K562 (cell line): ENCODE results near the gene LY6G5B. TPM values are rescaled to one million over a fixed set of nuclear protein-coding genes. Genes with fewer than 3 reads are reported as not detected.

ENCODE experiments used
- CBX8 ChIP-seq: fragments of 200-600 bp; sonication (generic); IDR thresholded peaks from 2 replicates; pipeline ENCODE4 v1.6.1; 2012; ENCODE audit warnings: borderline replicate concordance, mixed run types, low read depth, mild to moderate bottlenecking, moderate library complexity, mixed read lengths, low read length, control low read depth, inconsistent platforms; ENCODE audit not compliant: poor library complexity, severe bottlenecking; ENCODE audit errors: extremely low read depth
- CCNT2 ChIP-seq: IDR thresholded peaks from 2 replicates; pipeline ENCODE4 v1.6.1; 2011; ENCODE audit warnings: borderline replicate concordance, low read depth, mild to moderate bottlenecking, moderate library complexity, mixed read lengths, low read length; ENCODE audit not compliant: insufficient read length; ENCODE audit errors: extremely low read depth
- CHD2 ChIP-seq: IDR thresholded peaks from 2 replicates; pipeline ENCODE4 v1.6.1; 2011; ENCODE audit warnings: low read depth, low read length
- HCFC1 ChIP-seq: IDR thresholded peaks from 2 replicates; pipeline ENCODE4 v1.6.1; 2012; ENCODE audit warnings: low read depth, low read length, improper control_type of control experiment
- HLTF ChIP-seq: fragments of 450-650 bp; IDR thresholded peaks from 2 replicates; pipeline ENCODE4 v1.6.1; 2016
- KLF16 ChIP-seq: IDR thresholded peaks from 2 replicates; pipeline ENCODE4 v1.6.1; 2016; ENCODE audit warnings: antibody characterized with exemption
- LCOR ChIP-seq: sonication (generic); formaldehyde crosslinking; IDR thresholded peaks from 2 replicates; pipeline ENCODE4 v1.8.0; 2022; ENCODE audit warnings: mild to moderate bottlenecking, missing genetic modification reagents
- MBD2 ChIP-seq: sonication (generic); IDR thresholded peaks from 2 replicates; pipeline ENCODE4 v1.6.1; 2016; ENCODE audit warnings: low read depth, borderline replicate concordance
- NUFIP1 ChIP-seq: fragments of 450-650 bp; IDR thresholded peaks from 2 replicates; pipeline ENCODE4 v1.6.1; 2018; ENCODE audit not compliant: partially characterized antibody
- RAD51 ChIP-seq: fragments of 450-650 bp; IDR thresholded peaks from 2 replicates; pipeline ENCODE4 v1.7.1; 2016; ENCODE audit warnings: low read depth, mild to moderate bottlenecking, borderline replicate concordance
- SRSF7 ChIP-seq: fragments of 200-400 bp; formaldehyde crosslinking; optimal IDR thresholded peaks from 2 replicates; pipeline ENCODE3; 2017; ENCODE audit warnings: mild to moderate bottlenecking, low read depth, low read length
- ZBTB7A ChIP-seq: IDR thresholded peaks from 2 replicates; pipeline ENCODE4 v1.6.1; 2011; ENCODE audit warnings: low read depth, mild to moderate bottlenecking, low read length, moderate library complexity, borderline replicate concordance; ENCODE audit not compliant: control insufficient read depth
- ZFX ChIP-seq: sonication (generic); formaldehyde crosslinking; IDR thresholded peaks from 2 replicates; pipeline ENCODE4 v1.8.0; 2022; ENCODE audit warnings: mild to moderate bottlenecking, missing genetic modification reagents, moderate library complexity
- ZNF165 ChIP-seq: fragments of 250-450 bp; sonication (Bioruptor Pico); IDR thresholded peaks from 2 replicates; pipeline ENCODE4 v1.4.0; 2020; ENCODE audit warnings: borderline replicate concordance
- ZNF175 ChIP-seq: fragments of 200-800 bp; sonication (Bioruptor generic); IDR thresholded peaks from 2 replicates; pipeline ENCODE4 v1.6.1; 2016; ENCODE audit warnings: low read depth, mild to moderate bottlenecking, missing genetic modification characterization, missing compliant biosample characterization
- ZNF695 ChIP-seq: fragments of 450-650 bp; formaldehyde crosslinking; IDR thresholded peaks from 2 replicates; pipeline ENCODE4 v1.4.0; 2020; ENCODE audit warnings: mild to moderate bottlenecking, moderate library complexity
- polyA plus RNA-seq, 8 experiments: library from polyadenylated mRNA; depleted of rRNA in 4 of 8; stranded (reverse) in 5 of 8; unstranded in 3 of 8; fragments of >200 nt; fragmentation: Nextera tagmentation in 2 of 8; fragmentation: Illumina TruSeq in 1 of 8; extraction: Ambion mirVana in 2 of 8; extraction: Trizol in 1 of 8; gene quantifications; 2 replicates each; pipeline versions ENCODE4 v1.2.1 to v1.2.3, GENCODE V29; 2011 to 2014; ENCODE audit warnings: inconsistent platforms in 1 of 8, missing spikeins in 1 of 8
- total RNA-seq, 7 experiments: library from RNA; depleted of rRNA in 6 of 7; stranded (reverse); fragments of >200 nt in 6 of 7; fragmentation: Illumina TruSeq in 2 of 7; extraction: Trizol in 2 of 7; gene quantifications; 2 replicates each; pipeline versions ENCODE4 v1.2.1 to v1.2.3, GENCODE V29; 2011 to 2021; ENCODE audit warnings: low replicate concordance in 1 of 7
- TF ChIP-seq, protein P1 (sequence below): fragments of 250-450 bp; sonication (Bioruptor Pico); IDR thresholded peaks from 2 replicates; pipeline ENCODE4 v1.5.0; 2022; ENCODE audit warnings: mild to moderate bottlenecking
- TF ChIP-seq, protein P2 (sequence below): fragments of 200-800 bp; sonication (Bioruptor generic); IDR thresholded peaks from 2 replicates; pipeline ENCODE4 v1.6.1; 2017; ENCODE audit warnings: missing genetic modification characterization, missing compliant biosample characterization
- TF ChIP-seq, protein P3 (sequence below): fragments of 250-450 bp; sonication (Bioruptor Pico); IDR thresholded peaks from 2 replicates; pipeline ENCODE4 v1.9.0; 2021; ENCODE audit warnings: mild to moderate bottlenecking, inconsistent platforms
- TF ChIP-seq, protein P4 (sequence below): fragments of 250-450 bp; sonication (Bioruptor Pico); IDR thresholded peaks from 2 replicates; pipeline ENCODE4 v1.4.0; 2020; ENCODE audit warnings: mild to moderate bottlenecking, moderate library complexity

LY6G5B gene
- total and polyA plus RNA-seq, 9 of the 15 experiments (the other 6 are each of a cell fraction or from before 2014, with no cell fraction given): 6.0 to 27.0 (median 7.5) TPM

DNA sequence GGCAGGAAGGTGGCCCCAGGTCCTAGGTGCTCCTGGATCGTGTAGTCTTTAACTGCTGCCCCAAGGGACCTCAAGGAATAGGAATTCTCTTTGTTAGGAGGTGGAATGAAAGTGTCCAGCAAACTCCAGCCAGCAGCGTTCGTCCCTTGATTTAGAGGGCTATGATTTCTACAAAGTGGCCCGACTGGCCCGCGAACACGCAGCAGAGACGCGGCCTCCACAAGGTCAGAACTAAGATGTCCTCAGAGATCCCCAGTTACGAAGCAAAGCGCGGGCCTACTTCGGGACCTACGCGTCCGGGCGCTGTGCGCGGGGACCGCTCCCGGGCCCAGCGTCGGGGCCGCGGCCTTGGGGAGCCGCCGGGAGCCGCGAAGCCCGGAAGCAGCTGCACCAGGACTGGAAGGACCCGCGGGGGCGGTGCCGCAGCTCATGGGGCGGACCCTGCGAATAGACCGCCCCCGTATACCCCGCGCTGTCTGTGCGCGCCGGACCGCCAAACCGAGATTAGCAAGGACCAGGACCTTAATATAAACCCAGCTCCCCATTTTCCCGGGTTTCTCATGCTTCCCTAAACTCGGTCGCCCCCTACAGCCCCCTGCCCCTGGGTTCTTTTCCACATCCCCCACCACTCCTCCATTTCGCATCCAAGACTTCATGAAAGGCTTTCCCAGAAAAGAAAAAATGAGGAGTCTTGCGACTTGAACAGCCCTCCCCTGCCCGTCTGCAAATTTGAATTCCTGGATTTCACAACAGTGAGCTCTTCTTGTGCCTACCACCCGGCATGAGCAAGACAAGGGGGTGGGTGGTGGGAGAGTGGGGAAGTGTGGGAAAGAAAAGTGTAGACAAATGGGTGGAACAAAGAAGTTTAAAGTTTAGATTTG is 9.2 kb upstream of the LY6G5B start, which contains the start of gene C6orf47 (continued):
- TF ChIP-seq ZNF695 (peak; percentile 78; the same call in 1 of the 2 replicates), KLF16 (peak; percentile 52; the same call in 1 of the 2 replicates), LCOR (CRISPR knock-in tag) (peak; percentile 55), HCFC1 (peak; percentile 64), ZNF175 (CRISPR knock-in tag) (no peak), HLTF (no peak), ZBTB7A (peak; percentile 98), CCNT2 (no peak), NUFIP1 (no peak), MBD2 (no peak), CBX8 (no peak), ZNF165 (CRISPR knock-in tag) (0 out of 2 replicates have a peak, but pooled peaks have one; percentile 3), SRSF7 (no peak), RAD51 (no peak), CHD2 (peak; percentile 34), ZFX (no peak)
- TF ChIP-seq, protein P1, sequence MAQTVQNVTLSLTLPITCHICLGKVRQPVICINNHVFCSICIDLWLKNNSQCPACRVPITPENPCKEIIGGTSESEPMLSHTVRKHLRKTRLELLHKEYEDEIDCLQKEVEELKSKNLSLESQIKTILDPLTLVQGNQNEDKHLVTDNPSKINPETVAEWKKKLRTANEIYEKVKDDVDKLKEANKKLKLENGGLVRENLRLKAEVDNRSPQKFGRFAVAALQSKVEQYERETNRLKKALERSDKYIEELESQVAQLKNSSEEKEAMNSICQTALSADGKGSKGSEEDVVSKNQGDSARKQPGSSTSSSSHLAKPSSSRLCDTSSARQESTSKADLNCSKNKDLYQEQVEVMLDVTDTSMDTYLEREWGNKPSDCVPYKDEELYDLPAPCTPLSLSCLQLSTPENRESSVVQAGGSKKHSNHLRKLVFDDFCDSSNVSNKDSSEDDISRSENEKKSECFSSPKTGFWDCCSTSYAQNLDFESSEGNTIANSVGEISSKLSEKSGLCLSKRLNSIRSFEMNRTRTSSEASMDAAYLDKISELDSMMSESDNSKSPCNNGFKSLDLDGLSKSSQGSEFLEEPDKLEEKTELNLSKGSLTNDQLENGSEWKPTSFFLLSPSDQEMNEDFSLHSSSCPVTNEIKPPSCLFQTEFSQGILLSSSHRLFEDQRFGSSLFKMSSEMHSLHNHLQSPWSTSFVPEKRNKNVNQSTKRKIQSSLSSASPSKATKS (CRISPR knock-in tag): peak; percentile 75; the same call in 1 of the 2 replicates
- TF ChIP-seq, protein P2, sequence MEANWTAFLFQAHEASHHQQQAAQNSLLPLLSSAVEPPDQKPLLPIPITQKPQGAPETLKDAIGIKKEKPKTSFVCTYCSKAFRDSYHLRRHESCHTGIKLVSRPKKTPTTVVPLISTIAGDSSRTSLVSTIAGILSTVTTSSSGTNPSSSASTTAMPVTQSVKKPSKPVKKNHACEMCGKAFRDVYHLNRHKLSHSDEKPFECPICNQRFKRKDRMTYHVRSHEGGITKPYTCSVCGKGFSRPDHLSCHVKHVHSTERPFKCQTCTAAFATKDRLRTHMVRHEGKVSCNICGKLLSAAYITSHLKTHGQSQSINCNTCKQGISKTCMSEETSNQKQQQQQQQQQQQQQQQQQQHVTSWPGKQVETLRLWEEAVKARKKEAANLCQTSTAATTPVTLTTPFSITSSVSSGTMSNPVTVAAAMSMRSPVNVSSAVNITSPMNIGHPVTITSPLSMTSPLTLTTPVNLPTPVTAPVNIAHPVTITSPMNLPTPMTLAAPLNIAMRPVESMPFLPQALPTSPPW (CRISPR knock-in tag): no peak
- TF ChIP-seq, protein P3, sequence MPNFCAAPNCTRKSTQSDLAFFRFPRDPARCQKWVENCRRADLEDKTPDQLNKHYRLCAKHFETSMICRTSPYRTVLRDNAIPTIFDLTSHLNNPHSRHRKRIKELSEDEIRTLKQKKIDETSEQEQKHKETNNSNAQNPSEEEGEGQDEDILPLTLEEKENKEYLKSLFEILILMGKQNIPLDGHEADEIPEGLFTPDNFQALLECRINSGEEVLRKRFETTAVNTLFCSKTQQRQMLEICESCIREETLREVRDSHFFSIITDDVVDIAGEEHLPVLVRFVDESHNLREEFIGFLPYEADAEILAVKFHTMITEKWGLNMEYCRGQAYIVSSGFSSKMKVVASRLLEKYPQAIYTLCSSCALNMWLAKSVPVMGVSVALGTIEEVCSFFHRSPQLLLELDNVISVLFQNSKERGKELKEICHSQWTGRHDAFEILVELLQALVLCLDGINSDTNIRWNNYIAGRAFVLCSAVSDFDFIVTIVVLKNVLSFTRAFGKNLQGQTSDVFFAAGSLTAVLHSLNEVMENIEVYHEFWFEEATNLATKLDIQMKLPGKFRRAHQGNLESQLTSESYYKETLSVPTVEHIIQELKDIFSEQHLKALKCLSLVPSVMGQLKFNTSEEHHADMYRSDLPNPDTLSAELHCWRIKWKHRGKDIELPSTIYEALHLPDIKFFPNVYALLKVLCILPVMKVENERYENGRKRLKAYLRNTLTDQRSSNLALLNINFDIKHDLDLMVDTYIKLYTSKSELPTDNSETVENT (CRISPR knock-in tag): peak; percentile 93
- TF ChIP-seq, protein P4, sequence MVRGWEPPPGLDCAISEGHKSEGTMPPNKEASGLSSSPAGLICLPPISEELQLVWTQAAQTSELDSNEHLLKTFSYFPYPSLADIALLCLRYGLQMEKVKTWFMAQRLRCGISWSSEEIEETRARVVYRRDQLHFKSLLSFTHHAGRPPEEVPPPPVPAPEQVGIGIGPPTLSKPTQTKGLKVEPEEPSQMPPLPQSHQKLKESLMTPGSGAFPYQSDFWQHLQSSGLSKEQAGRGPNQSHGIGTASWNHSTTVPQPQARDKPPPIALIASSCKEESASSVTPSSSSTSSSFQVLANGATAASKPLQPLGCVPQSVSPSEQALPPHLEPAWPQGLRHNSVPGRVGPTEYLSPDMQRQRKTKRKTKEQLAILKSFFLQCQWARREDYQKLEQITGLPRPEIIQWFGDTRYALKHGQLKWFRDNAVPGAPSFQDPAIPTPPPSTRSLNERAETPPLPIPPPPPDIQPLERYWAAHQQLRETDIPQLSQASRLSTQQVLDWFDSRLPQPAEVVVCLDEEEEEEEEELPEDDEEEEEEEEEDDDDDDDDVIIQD (CRISPR knock-in tag): no peak
